GM19238 (cell line): ENCODE measurements around the gene PAFAH1B2.

ENCODE experiments used
- DNase-seq: peaks from one replicate; pipeline ENCODE4 v3.0.0; 2011; ENCODE audit warnings: low spot score; ENCODE audit not compliant: insufficient read length

PAFAH1B2 gene

GRCh38 chr11:117187799-117188481, 43.9 kb downstream of the PAFAH1B2 start:
- no peak for DNase-seq

- no peak for DNase-seq
Observed at GRCh38 chr11:117188620-117189081, 44.6 kb downstream of the PAFAH1B2 start.

GRCh38 chr11:117189191-117189940, 45.3 kb downstream of the PAFAH1B2 start:
- DNase-seq, result no peak

GRCh38 chr11:117189941-117190544, 46.0 kb downstream of the PAFAH1B2 start:
- DNase-seq, result no peak

GRCh38 chr11:117191680-117192400, 47.8 kb downstream of the PAFAH1B2 start:
- no peak for DNase-seq

- DNase-seq, result no peak
Observed at GRCh38 chr11:117192401-117192875, 48.4 kb downstream of the PAFAH1B2 start.

GRCh38 chr11:117193130-117194020, 49.3 kb downstream of the PAFAH1B2 start:
- no peak for DNase-seq

GRCh38 chr11:117194267-117194666, 50.2 kb downstream of the PAFAH1B2 start:
- DNase-seq, result no peak

- DNase-seq, result no peak
Observed at GRCh38 chr11:117195258-117195657, 51.2 kb downstream of the PAFAH1B2 start.

GRCh38 chr11:117195761-117196160, 51.7 kb downstream of the PAFAH1B2 start:
- DNase-seq, result no peak

GRCh38 chr11:117197006-117197405, 52.9 kb downstream of the PAFAH1B2 start:
- no peak for DNase-seq

GRCh38 chr11:117197516-117198456, 53.7 kb downstream of the PAFAH1B2 start:
- DNase-seq, result no peak

GRCh38 chr11:117198613-117199012, 54.5 kb downstream of the PAFAH1B2 start:
- DNase-seq, result no peak

GRCh38 chr11:117199053-117199915, 55.2 kb downstream of the PAFAH1B2 start, which contains the start of gene TAGLN:
Gene TAGLN (plus strand): TSS chr11:117199370. CDS start chr11:117203014, 3,644 bp downstream.
- DNase-seq, result no peak

- no peak for DNase-seq
Observed at GRCh38 chr11:117199916-117200812, 56.1 kb downstream of the PAFAH1B2 start.

GRCh38 chr11:117200813-117201657, 56.9 kb downstream of the PAFAH1B2 start:
- no peak for DNase-seq
